Stimulated activated effector memory CD8-positive, alpha-beta T cell treated with anti-CD3 and anti-CD28 coated beads, Interleukin-12 subunit alpha, Interleukin-12 subunit beta, amount 100 ng/mL, for 72 hours (primary cell): ENCODE measurements around the gene RIMBP2.

Experiments
- ATAC-seq: fragments of 150-1000 bp; cut with Tn5 transposase; 2 replicates; pipeline ENCODE4 v1.10.0; 2021
- DNase-seq, 2 donors: peaks; one replicate each; pipeline ENCODE4 v3.0.0; 2021 to 2022; ENCODE audit warnings: low spot score in 2 of 2
- H3K27ac Mint-ChIP-seq: one replicate; pipeline ENCODE4 v1.8.0; 2022; ENCODE audit warnings: mild to moderate bottlenecking, mixed read lengths
- H3K36me3 Mint-ChIP-seq: one replicate; pipeline ENCODE4 v1.8.0; 2022; ENCODE audit warnings: mild to moderate bottlenecking, mixed read lengths
- H3K4me1 Mint-ChIP-seq: one replicate; pipeline ENCODE4 v1.8.0; 2022; ENCODE audit warnings: mixed read lengths
- H3K4me3 Mint-ChIP-seq: one replicate; pipeline ENCODE4 v1.8.0; 2022; ENCODE audit warnings: mild to moderate bottlenecking, mixed read lengths
- H3K9me3 Mint-ChIP-seq: one replicate; pipeline ENCODE4 v1.8.0; 2022; ENCODE audit warnings: mixed read lengths

Gene RIMBP2

DNA sequence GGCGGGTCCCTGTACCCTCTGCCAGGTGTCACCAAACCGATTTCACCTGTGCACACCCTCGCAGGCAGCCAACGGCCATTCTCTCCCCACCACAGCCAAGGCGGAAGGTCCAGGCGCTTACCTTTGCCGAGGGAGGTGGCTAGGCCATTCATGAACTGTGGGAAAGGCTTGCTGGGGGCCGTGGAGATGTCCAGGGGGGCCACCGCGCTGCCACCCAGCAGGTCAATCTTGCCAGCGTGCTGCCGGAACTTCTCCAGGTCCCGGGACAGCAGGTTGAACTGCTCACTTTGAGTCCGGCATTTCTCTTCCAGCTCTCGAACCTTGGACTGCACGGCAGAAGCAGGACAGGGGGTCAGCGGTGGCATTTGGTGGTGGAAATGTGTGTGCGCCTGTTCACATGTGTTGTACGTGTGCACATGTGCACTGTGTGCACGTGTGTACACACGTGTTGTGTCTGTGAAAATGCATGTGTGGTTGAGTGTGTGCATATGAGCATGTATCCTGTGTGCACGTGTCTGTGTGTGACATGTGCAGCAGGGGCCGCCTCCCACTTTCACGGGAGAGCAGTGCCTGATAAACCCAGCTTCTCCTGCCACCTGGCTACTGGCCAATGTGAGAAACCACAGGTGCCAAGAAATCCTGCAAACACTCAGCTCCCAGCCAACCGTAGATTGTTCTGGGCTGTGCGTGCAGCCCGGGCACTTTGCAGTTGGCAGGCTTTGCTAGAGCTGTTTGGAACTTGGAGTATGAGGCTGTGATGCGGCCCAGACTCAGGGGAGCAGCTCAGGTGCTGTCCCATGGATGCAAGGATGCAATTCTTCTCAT is 259.5 kb downstream of the RIMBP2 start:
- Mint-ChIP-seq H3K4me1 (no peaks in the 10 kb centered on the region), H3K4me3 (no peak overlapping the region), H3K9me3 (no peaks in the 10 kb centered on the region)

DNA sequence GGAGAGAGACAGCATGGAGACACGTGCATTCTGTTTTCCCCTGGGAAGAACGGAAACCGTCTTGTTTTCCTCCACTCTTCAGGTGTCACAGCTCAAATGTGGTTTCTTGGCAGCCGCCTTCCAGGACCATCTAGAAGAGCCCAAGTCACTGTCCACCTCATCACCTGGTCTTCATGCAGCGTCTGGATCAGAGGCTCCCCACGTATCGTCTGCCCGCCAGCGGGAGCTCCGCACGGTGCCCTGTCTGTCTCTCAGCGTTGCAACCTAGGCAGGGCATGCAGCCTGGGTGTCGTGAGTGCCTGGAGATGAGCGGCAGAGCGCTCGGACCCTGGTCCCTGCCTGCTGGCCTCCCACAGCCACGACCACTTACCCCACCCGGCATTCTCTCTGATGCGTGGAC is 260.9 kb downstream of the RIMBP2 start:
- H3K4me1 Mint-ChIP-seq = no peaks in the 10 kb centered on the region
- ATAC-seq (no peak), DNase-seq (no peak)
- H3K27ac Mint-ChIP-seq = no peak overlapping the region
- H3K4me3 Mint-ChIP-seq = no peak overlapping the region
- H3K9me3 Mint-ChIP-seq = no peaks in the 10 kb centered on the region
- H3K36me3 Mint-ChIP-seq = no peaks in the 10 kb centered on the region

More for the DNA sequence above, 259.5 kb downstream of the RIMBP2 start:
- ATAC-seq (no peak), DNase-seq (no peak)
- no peak overlapping the region for H3K27ac Mint-ChIP-seq
- H3K36me3 Mint-ChIP-seq = no peaks in the 10 kb centered on the region

- Mint-ChIP-seq H3K4me1 (no peaks in the 10 kb centered on the region), H3K4me3 (no peak overlapping the region), H3K36me3 (no peaks in the 10 kb centered on the region), H3K27ac (no peak overlapping the region), H3K9me3 (no peaks in the 10 kb centered on the region)
- no peak for DNase-seq
- no peak for ATAC-seq
These were observed 261.8 kb downstream of the RIMBP2 start for GRCh38 chr12:130454296-130454695.

DNA sequence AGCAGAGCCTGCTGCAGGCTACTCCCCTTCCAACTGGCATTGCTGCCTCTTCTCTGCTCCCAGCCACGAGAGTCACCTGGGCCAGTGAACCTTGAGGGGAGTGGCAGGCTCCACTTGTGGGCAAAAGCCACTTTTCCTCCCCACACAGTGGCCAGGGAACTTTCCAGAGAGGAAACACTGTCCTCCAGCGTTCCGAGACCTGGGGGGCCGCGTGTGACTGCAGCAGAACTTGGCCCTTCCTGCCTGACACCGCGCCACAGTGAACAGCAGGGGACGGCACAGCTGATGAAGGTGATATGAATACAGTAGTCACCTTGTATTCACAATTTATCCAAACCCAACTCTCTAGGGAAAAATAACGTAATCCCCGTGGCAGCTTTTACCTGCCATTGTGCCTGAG is 263.6 kb downstream of the RIMBP2 start:
- no peak for ATAC-seq
- no peaks in the 10 kb centered on the region for H3K36me3 Mint-ChIP-seq
- H3K4me1 Mint-ChIP-seq = no peaks in the 10 kb centered on the region

GRCh38 chr12:130451001-130451930 is 264.8 kb downstream of the RIMBP2 start:
- Mint-ChIP-seq H3K9me3 (no peaks in the 10 kb centered on the region), H3K27ac (no peak overlapping the region), H3K36me3 (no peaks in the 10 kb centered on the region), H3K4me3 (no peak overlapping the region), H3K4me1 (no peaks in the 10 kb centered on the region)
- ATAC-seq (no peak), DNase-seq (no peak)

More for the DNA sequence above, 263.6 kb downstream of the RIMBP2 start:
- no peak overlapping the region for H3K27ac Mint-ChIP-seq
- DNase-seq = no peak
- H3K4me3 Mint-ChIP-seq = no peak overlapping the region
- H3K9me3 Mint-ChIP-seq = no peaks in the 10 kb centered on the region

DNA sequence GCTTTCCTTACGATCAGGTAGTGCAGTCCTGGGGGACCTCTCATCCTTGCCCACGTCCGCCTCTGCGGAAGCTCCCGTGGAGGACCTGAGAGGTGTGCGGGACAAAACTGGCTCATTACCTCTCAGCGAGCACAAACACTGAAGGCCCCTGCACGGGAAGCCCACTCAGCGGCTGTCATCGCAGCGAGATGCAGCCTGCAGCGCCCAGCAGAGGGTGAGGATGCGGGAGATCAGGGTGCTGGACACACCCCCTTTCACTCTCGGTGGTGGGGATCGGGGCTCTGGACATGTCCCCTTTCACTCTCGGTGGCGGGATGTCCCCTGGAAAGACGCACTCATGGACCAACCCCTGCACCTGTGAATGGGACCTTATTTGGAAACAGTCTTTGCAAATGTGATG is 266.8 kb downstream of the RIMBP2 start:
- H3K27ac Mint-ChIP-seq = no peak overlapping the region
- no peaks in the 10 kb centered on the region for H3K9me3 Mint-ChIP-seq
- H3K36me3 Mint-ChIP-seq = no peaks in the 10 kb centered on the region
- no peak for DNase-seq
- ATAC-seq = no peak
- no peaks in the 10 kb centered on the region for H3K4me1 Mint-ChIP-seq
- H3K4me3 Mint-ChIP-seq = no peak overlapping the region

DNA sequence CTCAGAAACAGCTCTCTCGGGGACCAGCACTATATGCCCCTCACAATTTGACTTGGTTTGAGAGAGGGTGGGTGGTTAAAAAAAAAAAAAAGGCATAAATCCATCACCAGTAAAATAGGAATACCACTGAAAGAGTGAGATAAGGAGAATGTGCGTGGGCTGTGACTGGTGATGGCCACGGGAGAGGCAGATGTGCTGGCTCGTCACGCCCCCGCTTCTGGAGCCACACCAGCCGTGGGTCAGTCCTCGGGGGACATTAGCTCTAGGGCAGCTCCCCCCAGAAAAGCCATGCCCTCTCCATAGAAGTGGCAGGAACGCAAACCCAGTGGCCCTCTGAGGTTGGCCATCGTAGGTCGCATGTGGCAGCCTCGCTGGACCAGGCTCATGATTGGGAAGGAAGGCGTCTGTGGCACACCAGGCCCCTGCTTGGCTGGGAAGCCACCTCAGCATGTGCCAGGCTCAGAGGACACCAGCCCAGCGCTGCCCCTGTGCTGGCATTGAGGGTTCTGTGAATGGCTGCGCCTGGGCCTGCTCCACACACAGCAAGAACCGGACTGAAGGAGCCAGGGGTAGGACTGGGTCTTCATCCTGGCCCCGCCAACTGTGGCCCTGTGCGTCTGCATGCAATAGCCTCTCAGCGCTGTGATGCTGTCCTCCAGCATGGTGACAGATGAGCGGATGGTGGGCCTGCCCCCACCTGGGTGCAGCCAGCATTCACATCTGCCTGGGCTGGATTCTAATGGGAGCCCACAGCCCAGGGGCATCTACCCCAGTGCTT is 267.9 kb downstream of the RIMBP2 start:
- peak; percentile 19 for ATAC-seq
- no peaks in the 10 kb centered on the region for H3K4me1 Mint-ChIP-seq
- H3K4me3 Mint-ChIP-seq = no peak overlapping the region
- no peak overlapping the region for H3K27ac Mint-ChIP-seq
- H3K9me3 Mint-ChIP-seq = no peaks in the 10 kb centered on the region
- no peak for DNase-seq
- no peaks in the 10 kb centered on the region for H3K36me3 Mint-ChIP-seq

DNA sequence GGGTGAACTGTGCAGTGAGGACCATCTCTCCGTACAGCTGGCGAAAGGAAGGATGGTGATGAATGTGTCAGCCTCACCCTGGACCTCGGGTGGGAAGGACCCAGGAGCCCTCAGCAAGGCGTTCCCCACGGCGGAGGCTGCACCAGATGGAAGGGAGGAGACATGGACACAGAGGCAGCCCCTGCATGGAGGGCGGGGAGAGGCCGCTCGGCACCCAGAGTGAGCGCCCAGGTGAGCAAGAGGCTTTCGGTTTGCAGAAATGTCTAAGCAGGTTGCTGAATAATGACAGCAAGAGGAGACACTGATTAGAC is 268.5 kb downstream of the RIMBP2 start:
- no peak overlapping the region for H3K4me3 Mint-ChIP-seq
- no peak overlapping the region for H3K27ac Mint-ChIP-seq
- no peaks in the 10 kb centered on the region for H3K9me3 Mint-ChIP-seq
- ATAC-seq (no peak), DNase-seq (no peak)
- H3K36me3 Mint-ChIP-seq = no peaks in the 10 kb centered on the region
- H3K4me1 Mint-ChIP-seq = no peaks in the 10 kb centered on the region

DNA sequence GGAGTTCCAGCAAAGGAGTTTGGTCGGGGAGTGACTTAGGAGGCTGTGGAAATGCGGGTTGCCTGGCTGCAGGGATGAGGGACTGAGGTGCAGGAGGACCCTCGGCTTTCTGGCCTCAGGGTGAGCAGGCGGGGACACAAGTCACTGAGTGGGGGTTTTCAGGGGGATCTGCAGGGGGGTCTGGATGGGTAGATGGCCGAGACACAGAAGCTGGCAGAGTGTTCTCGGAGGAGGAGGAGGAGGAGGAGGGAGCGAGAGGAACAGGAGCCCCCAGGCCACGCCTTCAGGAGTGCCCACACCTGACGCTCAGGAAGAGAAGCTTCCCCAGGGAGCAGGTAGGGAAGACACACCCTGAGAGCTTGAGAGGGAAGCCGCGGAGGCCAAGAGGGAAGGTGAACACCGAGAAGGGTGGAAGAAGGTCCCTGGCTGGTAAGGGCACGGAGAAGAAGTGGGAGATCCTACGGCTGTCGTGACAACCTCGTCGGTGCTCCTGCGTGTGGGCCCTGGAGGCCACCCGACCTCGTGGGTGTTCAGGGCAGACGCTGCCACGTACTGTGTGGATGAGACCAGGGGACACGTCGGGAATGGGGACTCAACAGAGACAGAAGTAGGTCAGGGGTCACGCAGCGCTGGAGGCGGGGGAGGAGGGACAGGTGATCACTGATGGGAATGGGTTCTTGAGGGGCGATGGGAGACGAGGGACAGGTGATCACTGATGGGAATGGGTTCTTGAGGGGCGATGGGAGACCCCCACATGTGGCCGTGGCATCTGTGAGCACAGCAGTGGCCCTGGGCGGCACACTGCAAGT is 269.0 kb downstream of the RIMBP2 start:
- Mint-ChIP-seq H3K4me3 (no peak overlapping the region), H3K9me3 (no peaks in the 10 kb centered on the region), H3K27ac (no peak overlapping the region), H3K36me3 (no peaks in the 10 kb centered on the region), H3K4me1 (no peaks in the 10 kb centered on the region)
- ATAC-seq (no peak), DNase-seq (no peak)

DNA sequence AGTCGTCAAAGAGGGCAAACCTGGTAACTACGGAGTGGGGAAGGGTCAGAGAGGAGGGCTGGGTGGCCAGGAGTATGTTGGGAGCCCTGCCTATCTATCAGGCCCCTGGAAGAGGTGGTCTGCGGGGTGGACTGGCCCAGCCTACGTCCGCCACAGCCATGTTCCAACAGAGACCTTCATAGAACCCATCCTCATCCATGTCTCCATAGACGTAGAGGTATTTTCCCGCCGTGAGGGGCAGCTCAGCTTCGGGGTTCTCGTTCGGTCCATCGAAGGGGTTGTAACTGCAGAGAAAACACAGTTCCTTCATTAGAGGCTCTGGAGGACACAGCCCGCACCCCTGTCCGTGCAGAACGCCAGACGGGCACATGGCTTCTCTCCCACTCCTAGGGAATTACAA is 271.1 kb downstream of the RIMBP2 start:
- no peaks in the 10 kb centered on the region for H3K36me3 Mint-ChIP-seq
- no peak overlapping the region for H3K4me3 Mint-ChIP-seq
- peaks cover 3% of the 10 kb centered on the region for H3K9me3 Mint-ChIP-seq
- no peak overlapping the region for H3K27ac Mint-ChIP-seq
- DNase-seq = no peak
- H3K4me1 Mint-ChIP-seq = no peaks in the 10 kb centered on the region
- ATAC-seq = no peak

- ATAC-seq = no peak
- H3K4me3 Mint-ChIP-seq = no peak overlapping the region
- no peak overlapping the region for H3K27ac Mint-ChIP-seq
These were observed 272.0 kb downstream of the RIMBP2 start for GRCh38 chr12:130444061-130444460.

GRCh38 chr12:130441771-130442760 is 274.0 kb downstream of the RIMBP2 start:
- no peak for ATAC-seq
- Mint-ChIP-seq H3K9me3 (peaks cover 6% of the 10 kb centered on the region), H3K4me3 (no peak overlapping the region), H3K4me1 (no peaks in the 10 kb centered on the region), H3K27ac (no peak overlapping the region), H3K36me3 (no peaks in the 10 kb centered on the region)
- no peak for DNase-seq

More at GRCh38 chr12:130444061-130444460, 272.0 kb downstream of the RIMBP2 start:
- no peak for DNase-seq
- no peaks in the 10 kb centered on the region for H3K4me1 Mint-ChIP-seq
- H3K36me3 Mint-ChIP-seq = no peaks in the 10 kb centered on the region
- peaks cover 5% of the 10 kb centered on the region for H3K9me3 Mint-ChIP-seq

GRCh38 chr12:130440411-130441080 is 275.6 kb downstream of the RIMBP2 start:
- peaks cover 6% of the 10 kb centered on the region for H3K9me3 Mint-ChIP-seq
- no peak for ATAC-seq
- H3K4me1 Mint-ChIP-seq = no peaks in the 10 kb centered on the region
- no peak for DNase-seq
- H3K4me3 Mint-ChIP-seq = no peak overlapping the region
- no peaks in the 10 kb centered on the region for H3K36me3 Mint-ChIP-seq
- H3K27ac Mint-ChIP-seq = no peak overlapping the region
